GM12878 (cell line): Measurements from ENCODE around the gene RAC2. TPM values are rescaled to one million over a fixed set of nuclear protein-coding genes. Genes with fewer than 3 reads are reported as not detected.

Source experiments
- CHD4 ChIP-seq: fragments of 200-600 bp; sonication (generic); IDR thresholded peaks from 2 replicates; pipeline ENCODE4 v1.6.1; 2016; ENCODE audit warnings: mild to moderate bottlenecking
- GATAD2B ChIP-seq: fragments of 450-650 bp; conservative IDR thresholded peaks from 2 replicates; pipeline ENCODE4 v1.6.1; 2017; ENCODE audit warnings: low read depth, mild to moderate bottlenecking, moderate library complexity
- IKZF1 ChIP-seq: fragments of 450-650 bp; conservative IDR thresholded peaks from 2 replicates; pipeline ENCODE4 v1.6.1; 2017; ENCODE audit warnings: antibody characterized with exemption, mild to moderate bottlenecking
- MEF2A ChIP-seq: IDR thresholded peaks from 2 replicates; pipeline ENCODE4 v1.6.1; 2011; ENCODE audit warnings: low read depth, mild to moderate bottlenecking, low read length, moderate library complexity; ENCODE audit not compliant: insufficient read depth
- MTA3 ChIP-seq: IDR thresholded peaks from 2 replicates; pipeline ENCODE4 v1.6.1; 2012; ENCODE audit warnings: low read length, inconsistent platforms, borderline replicate concordance
- PKNOX1 ChIP-seq: fragments of 450-650 bp; IDR thresholded peaks from 2 replicates; pipeline ENCODE4 v1.6.1; 2016; ENCODE audit warnings: mild to moderate bottlenecking
- POLR2A ChIP-seq: IDR thresholded peaks from 2 replicates; pipeline ENCODE4 v1.6.1; 2011; ENCODE audit warnings: low read depth, mild to moderate bottlenecking, low read length
- POLR2AphosphoS2 ChIP-seq: IDR thresholded peaks from 2 replicates; pipeline ENCODE4 v1.6.1; 2011; ENCODE audit warnings: low read depth, mild to moderate bottlenecking, low read length, improper control_type of control experiment, moderate library complexity
- RB1 ChIP-seq: fragments of 450-650 bp; formaldehyde crosslinking; IDR thresholded peaks from 2 replicates; pipeline ENCODE4 v1.6.1; 2017; ENCODE audit warnings: mild to moderate bottlenecking, borderline replicate concordance
- RELA ChIP-seq: fragments of 450-650 bp; IDR thresholded peaks from 2 replicates; pipeline ENCODE4 v1.8.0; 2014; ENCODE audit warnings: borderline replicate concordance; ENCODE audit not compliant: partially characterized antibody
- SPI1 ChIP-seq: IDR thresholded peaks from 2 replicates; pipeline ENCODE4 v1.6.1; 2011; ENCODE audit warnings: low read depth, mild to moderate bottlenecking, low read length, moderate library complexity, borderline replicate concordance; ENCODE audit not compliant: insufficient read depth
- TARDBP ChIP-seq: IDR thresholded peaks from 2 replicates; pipeline ENCODE4 v1.6.1; 2016; ENCODE audit warnings: borderline replicate concordance
- TCF12 ChIP-seq: IDR thresholded peaks from 2 replicates; pipeline ENCODE4 v1.6.1; 2011; ENCODE audit warnings: low read depth, mild to moderate bottlenecking, low read length
- ZNF24 ChIP-seq: fragments of 450-650 bp; IDR thresholded peaks from 2 replicates; pipeline ENCODE4 v1.6.1; 2017; ENCODE audit warnings: antibody characterized with exemption, mild to moderate bottlenecking
- polyA plus RNA-seq, 11 experiments: library from polyadenylated mRNA; depleted of rRNA in 4 of 11; unstranded in 6 of 11; stranded (reverse) in 5 of 11; fragments of >200 nt; fragmentation: Nextera tagmentation in 4 of 11; fragmentation: Illumina TruSeq in 1 of 11; extraction: Ambion mirVana in 4 of 11; extraction: Trizol in 1 of 11; gene quantifications; 1 replicate in 1 of 11; 2 replicates in 10 of 11; pipeline versions ENCODE4 v1.2.1 to v1.2.3, GENCODE V29; 2011 to 2016; ENCODE audit warnings: inconsistent platforms in 2 of 11, missing spikeins in 2 of 11, low read depth in 1 of 11
- total RNA-seq, 4 experiments: library from RNA; depleted of rRNA in 3 of 4; stranded (reverse); fragments of >200 nt in 3 of 4; fragmentation: Illumina TruSeq in 1 of 4; extraction: Trizol in 1 of 4; gene quantifications; 2 replicates each; pipeline versions ENCODE4 v1.2.1 to v1.2.3, GENCODE V29; 2013 to 2021
- TF ChIP-seq, protein P1 (sequence below): IDR thresholded peaks from 2 replicates; pipeline ENCODE4 v1.6.1; 2011; ENCODE audit warnings: low read depth, low read length, improper control_type of control experiment, borderline replicate concordance
- TF ChIP-seq, protein P2 (sequence below): fragments of 450-650 bp; formaldehyde crosslinking; IDR thresholded peaks from 2 replicates; pipeline ENCODE4 v1.5.0; 2022; ENCODE audit warnings: mild to moderate bottlenecking, missing genetic modification characterization
- TF ChIP-seq, protein P3 (sequence below): fragments of 450-650 bp; IDR thresholded peaks from 2 replicates; pipeline ENCODE4 v1.6.1; 2018; ENCODE audit warnings: mild to moderate bottlenecking, low read depth, moderate library complexity; ENCODE audit not compliant: partially characterized antibody
- TF ChIP-seq, protein P4 (sequence below): fragments of 450-650 bp; IDR thresholded peaks from 2 replicates; pipeline ENCODE4 v1.6.1; 2014; ENCODE audit warnings: mild to moderate bottlenecking

Gene RAC2
- total and polyA plus RNA-seq, 10 of the 15 experiments (the other 5 are each of a cell fraction or from before 2014, with no cell fraction given) = 102 to 386 (median 304) TPM

GRCh38 chr22:37230673-37231405 lies 13.2 kb downstream of the RAC2 start (continued):
- TF ChIP-seq POLR2A = 0 out of 2 replicates have a peak, but pooled peaks have one; percentile 41
- TF ChIP-seq, protein P1, sequence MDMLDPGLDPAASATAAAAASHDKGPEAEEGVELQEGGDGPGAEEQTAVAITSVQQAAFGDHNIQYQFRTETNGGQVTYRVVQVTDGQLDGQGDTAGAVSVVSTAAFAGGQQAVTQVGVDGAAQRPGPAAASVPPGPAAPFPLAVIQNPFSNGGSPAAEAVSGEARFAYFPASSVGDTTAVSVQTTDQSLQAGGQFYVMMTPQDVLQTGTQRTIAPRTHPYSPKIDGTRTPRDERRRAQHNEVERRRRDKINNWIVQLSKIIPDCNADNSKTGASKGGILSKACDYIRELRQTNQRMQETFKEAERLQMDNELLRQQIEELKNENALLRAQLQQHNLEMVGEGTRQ = no peak
- peak; percentile 76; the same call in 1 of the 2 replicates for TF ChIP-seq MTA3
- TF ChIP-seq SPI1 = no peak
- no peak for TF ChIP-seq GATAD2B
- TF ChIP-seq, protein P2, sequence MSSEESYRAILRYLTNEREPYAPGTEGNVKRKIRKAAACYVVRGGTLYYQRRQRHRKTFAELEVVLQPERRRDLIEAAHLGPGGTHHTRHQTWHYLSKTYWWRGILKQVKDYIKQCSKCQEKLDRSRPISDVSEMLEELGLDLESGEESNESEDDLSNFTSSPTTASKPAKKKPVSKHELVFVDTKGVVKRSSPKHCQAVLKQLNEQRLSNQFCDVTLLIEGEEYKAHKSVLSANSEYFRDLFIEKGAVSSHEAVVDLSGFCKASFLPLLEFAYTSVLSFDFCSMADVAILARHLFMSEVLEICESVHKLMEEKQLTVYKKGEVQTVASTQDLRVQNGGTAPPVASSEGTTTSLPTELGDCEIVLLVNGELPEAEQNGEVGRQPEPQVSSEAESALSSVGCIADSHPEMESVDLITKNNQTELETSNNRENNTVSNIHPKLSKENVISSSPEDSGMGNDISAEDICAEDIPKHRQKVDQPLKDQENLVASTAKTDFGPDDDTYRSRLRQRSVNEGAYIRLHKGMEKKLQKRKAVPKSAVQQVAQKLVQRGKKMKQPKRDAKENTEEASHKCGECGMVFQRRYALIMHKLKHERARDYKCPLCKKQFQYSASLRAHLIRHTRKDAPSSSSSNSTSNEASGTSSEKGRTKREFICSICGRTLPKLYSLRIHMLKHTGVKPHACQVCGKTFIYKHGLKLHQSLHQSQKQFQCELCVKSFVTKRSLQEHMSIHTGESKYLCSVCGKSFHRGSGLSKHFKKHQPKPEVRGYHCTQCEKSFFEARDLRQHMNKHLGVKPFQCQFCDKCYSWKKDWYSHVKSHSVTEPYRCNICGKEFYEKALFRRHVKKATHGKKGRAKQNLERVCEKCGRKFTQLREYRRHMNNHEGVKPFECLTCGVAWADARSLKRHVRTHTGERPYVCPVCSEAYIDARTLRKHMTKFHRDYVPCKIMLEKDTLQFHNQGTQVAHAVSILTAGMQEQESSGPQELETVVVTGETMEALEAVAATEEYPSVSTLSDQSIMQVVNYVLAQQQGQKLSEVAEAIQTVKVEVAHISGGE = no peak
- TF ChIP-seq, protein P3, sequence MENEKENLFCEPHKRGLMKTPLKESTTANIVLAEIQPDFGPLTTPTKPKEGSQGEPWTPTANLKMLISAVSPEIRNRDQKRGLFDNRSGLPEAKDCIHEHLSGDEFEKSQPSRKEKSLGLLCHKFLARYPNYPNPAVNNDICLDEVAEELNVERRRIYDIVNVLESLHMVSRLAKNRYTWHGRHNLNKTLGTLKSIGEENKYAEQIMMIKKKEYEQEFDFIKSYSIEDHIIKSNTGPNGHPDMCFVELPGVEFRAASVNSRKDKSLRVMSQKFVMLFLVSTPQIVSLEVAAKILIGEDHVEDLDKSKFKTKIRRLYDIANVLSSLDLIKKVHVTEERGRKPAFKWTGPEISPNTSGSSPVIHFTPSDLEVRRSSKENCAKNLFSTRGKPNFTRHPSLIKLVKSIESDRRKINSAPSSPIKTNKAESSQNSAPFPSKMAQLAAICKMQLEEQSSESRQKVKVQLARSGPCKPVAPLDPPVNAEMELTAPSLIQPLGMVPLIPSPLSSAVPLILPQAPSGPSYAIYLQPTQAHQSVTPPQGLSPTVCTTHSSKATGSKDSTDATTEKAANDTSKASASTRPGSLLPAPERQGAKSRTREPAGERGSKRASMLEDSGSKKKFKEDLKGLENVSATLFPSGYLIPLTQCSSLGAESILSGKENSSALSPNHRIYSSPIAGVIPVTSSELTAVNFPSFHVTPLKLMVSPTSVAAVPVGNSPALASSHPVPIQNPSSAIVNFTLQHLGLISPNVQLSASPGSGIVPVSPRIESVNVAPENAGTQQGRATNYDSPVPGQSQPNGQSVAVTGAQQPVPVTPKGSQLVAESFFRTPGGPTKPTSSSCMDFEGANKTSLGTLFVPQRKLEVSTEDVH = no peak
- TF ChIP-seq ZNF24 = no peak
- TF ChIP-seq, protein P4, sequence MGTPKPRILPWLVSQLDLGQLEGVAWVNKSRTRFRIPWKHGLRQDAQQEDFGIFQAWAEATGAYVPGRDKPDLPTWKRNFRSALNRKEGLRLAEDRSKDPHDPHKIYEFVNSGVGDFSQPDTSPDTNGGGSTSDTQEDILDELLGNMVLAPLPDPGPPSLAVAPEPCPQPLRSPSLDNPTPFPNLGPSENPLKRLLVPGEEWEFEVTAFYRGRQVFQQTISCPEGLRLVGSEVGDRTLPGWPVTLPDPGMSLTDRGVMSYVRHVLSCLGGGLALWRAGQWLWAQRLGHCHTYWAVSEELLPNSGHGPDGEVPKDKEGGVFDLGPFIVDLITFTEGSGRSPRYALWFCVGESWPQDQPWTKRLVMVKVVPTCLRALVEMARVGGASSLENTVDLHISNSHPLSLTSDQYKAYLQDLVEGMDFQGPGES = no peak
- no peak for TF ChIP-seq RELA
- peak; percentile 7; the same call in 1 of the 2 replicates for TF ChIP-seq PKNOX1
- no peak for TF ChIP-seq RB1
- TF ChIP-seq MEF2A = peak; percentile 92
- TF ChIP-seq TARDBP = no peak
- 0 out of 2 replicates have a peak, but pooled peaks have one; percentile 36 for TF ChIP-seq TCF12
- TF ChIP-seq IKZF1 = peak; percentile 63
- TF ChIP-seq POLR2AphosphoS2 = no peak
- 0 out of 2 replicates have a peak, but pooled peaks have one; percentile 18 for TF ChIP-seq CHD4
